HCT116 (cell line): ENCODE data around the gene SDCBP2. TPM values are rescaled to one million over a fixed set of nuclear protein-coding genes. Genes with fewer than 3 reads are reported as not detected.

Experiments
- ATAC-seq: fragments of 200-7000 bp; cut with Tn5 transposase; 2 replicates; pipeline ENCODE4 v1.9.1; 2020; ENCODE audit warnings: mild to moderate bottlenecking, moderate library complexity
- BruUV-seq: library from RNA; stranded (reverse); fragments of 400-500 nt; replicated peaks from 2 replicates; lab custom pipeline; 2021; lab: Mats Ljungman, UMichigan
- CTCF ChIA-PET: fragments of 300-600 bp; sonication (Branson Sonifier 250); formaldehyde crosslinking; loops from one replicate; lab custom pipeline; 2021; ENCODE audit warnings: antibody characterized with exemption; lab: Charles Lee
- POLR2A ChIA-PET: fragments of 300-600, 350-600 bp; sonication (Branson Sonifier 250); formaldehyde crosslinking; loops from one replicate; lab custom pipeline; 2021; ENCODE audit warnings: antibody characterized with exemption; lab: Charles Lee
- RAD21 ChIA-PET, 2 experiments: fragments of 300-600 bp; sonication (Branson Sonifier 250); formaldehyde crosslinking; loops; one replicate each; lab custom pipeline; 2023; ENCODE audit warnings: low total read pairs in 2 of 2; ENCODE audit not compliant: uncharacterized antibody in 2 of 2, unreplicated experiment in 2 of 2, low non-redundant PET in 1 of 2; lab: Charles Lee
- DNase-seq: peaks from one replicate; pipeline ENCODE4 v3.0.0-alpha.2; 2010; ENCODE audit warnings: low read depth, low spot score
- H2AFZ ChIP-seq: fragments of 200-600 bp; shearing (Covaris generic), sonication (generic); 2 replicates; pipeline ENCODE4 v1.6.1; 2017; ENCODE audit warnings: low read depth, mixed run types, mixed read lengths, antibody characterized with exemption, low read length; ENCODE audit not compliant: poor library complexity, severe bottlenecking
- H3K27ac ChIP-seq: 2 replicates; pipeline ENCODE4 v1.5.1; 2012; ENCODE audit warnings: low read depth, low read length
- H3K27me3 ChIP-seq: fragments of 200-600 bp; sonication (generic); 2 replicates; pipeline ENCODE4 v1.6.1; 2016; ENCODE audit warnings: mixed run types, low read length, mixed read lengths; ENCODE audit not compliant: insufficient read depth
- H3K36me3 ChIP-seq, 2 experiments: fragments of 200-500 bp in 1 of 2; fragments of 200-600 bp in 1 of 2; sonication (Bioruptor generic) in 1 of 2; sonication (generic) in 1 of 2; 2 replicates each; pipeline versions ENCODE4 v1.5.1 to v1.6.1; 2014 to 2016; ENCODE audit warnings: low read length in 2 of 2, inconsistent platforms in 1 of 2, mixed read lengths in 1 of 2, mixed run types in 1 of 2; ENCODE audit not compliant: insufficient read depth in 2 of 2, control insufficient read depth in 1 of 2
- H3K4me1 ChIP-seq, 2 experiments: fragments of 200-600 bp in 1 of 2; sonication (generic) in 1 of 2; 2 replicates each; pipeline versions ENCODE4 v1.5.1 to v1.6.1; 2012 to 2017; ENCODE audit warnings: low read length in 2 of 2, inconsistent platforms in 1 of 2, mild to moderate bottlenecking in 1 of 2, mixed read lengths in 1 of 2, mixed run types in 1 of 2, moderate library complexity in 1 of 2; ENCODE audit not compliant: insufficient read depth in 2 of 2, control insufficient read depth in 1 of 2
- H3K4me2 ChIP-seq: fragments of 200-600 bp; sonication (generic); 2 replicates; pipeline ENCODE4 v1.6.1; 2017; ENCODE audit warnings: mixed run types, low read length, mixed read lengths
- H3K4me3 ChIP-seq, 2 experiments: fragments of 200-600 bp in 1 of 2; sonication (generic) in 1 of 2; replicated peaks in 1 of 2; 2 replicates each; pipeline ENCODE4 v1.5.1; 2011 to 2016; ENCODE audit warnings: low read length in 2 of 2, control low read depth in 1 of 2, low read depth in 1 of 2, mild to moderate bottlenecking in 1 of 2, mixed read lengths in 1 of 2, mixed run types in 1 of 2
- H3K79me2 ChIP-seq: fragments of 200-600 bp; sonication (generic); 2 replicates; pipeline ENCODE4 v1.6.1; 2017; ENCODE audit warnings: mild to moderate bottlenecking, mixed run types, low read length, moderate library complexity, mixed read lengths; ENCODE audit not compliant: insufficient read depth
- H3K9ac ChIP-seq: fragments of 200-600 bp; sonication (generic); 2 replicates; pipeline ENCODE4 v1.6.1; 2016; ENCODE audit warnings: low read length, mixed read lengths
- H3K9me2 ChIP-seq: fragments of 200-600 bp; sonication (generic), shearing (Covaris generic); 2 replicates; pipeline ENCODE4 v1.6.1; 2017; ENCODE audit warnings: mixed run types, mild to moderate bottlenecking, moderate library complexity; ENCODE audit not compliant: insufficient read depth
- H3K9me3 ChIP-seq, 2 experiments: fragments of 200-500 bp in 1 of 2; fragments of 200-600 bp in 1 of 2; sonication (Bioruptor generic) in 1 of 2; sonication (generic) in 1 of 2; 2 replicates each; pipeline ENCODE4 v1.6.1; 2014 to 2017; ENCODE audit warnings: low read length in 2 of 2, mixed read lengths in 2 of 2, inconsistent platforms in 1 of 2, low read depth in 1 of 2, mild to moderate bottlenecking in 1 of 2, mixed run types in 1 of 2, moderate library complexity in 1 of 2; ENCODE audit not compliant: control insufficient read depth in 1 of 2, insufficient read depth in 1 of 2
- H4K20me1 ChIP-seq: fragments of 200-600 bp; sonication (generic), shearing (Covaris generic); 2 replicates; pipeline ENCODE4 v1.6.1; 2017; ENCODE audit warnings: mixed run types, mild to moderate bottlenecking, moderate library complexity; ENCODE audit not compliant: insufficient read depth
- CBX3 ChIP-seq: IDR thresholded peaks from 2 replicates; pipeline ENCODE4 v1.6.1; 2012; ENCODE audit warnings: low read depth
- EGR1 ChIP-seq: IDR thresholded peaks from 2 replicates; pipeline ENCODE4 v1.6.1; 2012; ENCODE audit warnings: low read depth
- EZH2phosphoT487 ChIP-seq: fragments of 200-600 bp; IDR thresholded peaks from 2 replicates; pipeline ENCODE4 v1.6.1; 2018; ENCODE audit warnings: antibody characterized with exemption, borderline replicate concordance
- FOSL1 ChIP-seq: IDR thresholded peaks from 2 replicates; pipeline ENCODE4 v1.6.1; 2012; ENCODE audit warnings: low read depth
- JUND ChIP-seq: IDR thresholded peaks from 2 replicates; pipeline ENCODE4 v1.6.1; 2012
- POLR2A ChIP-seq: IDR thresholded peaks from 2 replicates; pipeline ENCODE4 v1.7.0; 2011; ENCODE audit warnings: borderline replicate concordance; ENCODE audit not compliant: insufficient read depth, insufficient read length; ENCODE audit errors: extremely low read depth
- RAD21 ChIP-seq: IDR thresholded peaks from 2 replicates; pipeline ENCODE4 v1.6.1; 2012; ENCODE audit warnings: low read depth, mild to moderate bottlenecking
- SRF ChIP-seq: IDR thresholded peaks from 2 replicates; pipeline ENCODE4 v1.6.1; 2012; ENCODE audit warnings: low read depth
- ZBTB33 ChIP-seq: IDR thresholded peaks from 2 replicates; pipeline ENCODE4 v1.6.1; 2011; ENCODE audit warnings: mild to moderate bottlenecking, low read length, moderate library complexity; ENCODE audit not compliant: insufficient replicate concordance; ENCODE audit errors: extremely low read depth
- ZFX ChIP-seq: fragments of 450-650 bp; IDR thresholded peaks from 2 replicates; pipeline ENCODE4 v1.6.1; 2017
- ZNF274 ChIP-seq: fragments of 200-500 bp; sonication (Bioruptor generic); IDR thresholded peaks from 2 replicates; pipeline ENCODE4 v1.6.1; 2014; ENCODE audit warnings: mild to moderate bottlenecking, low read depth, low read length, inconsistent platforms
- intact Hi-C: fragments of 100-400 bp; cut with micrococcal nuclease; formaldehyde crosslinking; loops from 2 replicates; pipeline ENCODE4 v1.10.0; 2022
- total RNA-seq: library from RNA; stranded (reverse); gene quantifications from one replicate; pipeline ENCODE4 v1.2.1, GENCODE V29; 2021; ENCODE audit not compliant: unreplicated experiment
- TF ChIP-seq, protein P1 (sequence below): IDR thresholded peaks from 2 replicates; pipeline ENCODE4 v1.6.1; 2012; ENCODE audit warnings: low read depth
- TF ChIP-seq, protein P2 (sequence below), 3 experiments: fragments of 200-600 bp in 1 of 3; sonication (generic) in 1 of 3; IDR thresholded peaks in 2 of 3; conservative IDR thresholded peaks in 1 of 3; 2 replicates each; pipeline ENCODE4 v1.5.1; 2012 to 2017; ENCODE audit warnings: low read depth in 2 of 3, low read length in 2 of 3, antibody characterized with exemption in 1 of 3, borderline replicate concordance in 1 of 3, control low read depth in 1 of 3, mild to moderate bottlenecking in 1 of 3, mixed read lengths in 1 of 3, mixed run types in 1 of 3, moderate library complexity in 1 of 3; ENCODE audit not compliant: insufficient read depth in 1 of 3

Gene SDCBP2
- total RNA-seq, 1 experiment from 2014 or later: 3.4 TPM

GRCh38 chr20:1331801-1332453 lies 3.0 kb upstream of the SDCBP2 start:
- Histone ChIP-seq H3K27me3 (no peaks in the 10 kb centered on the region), H3K4me2 (no peak overlapping the region), H3K4me1 (peaks cover 21 to 32% of the 10 kb centered on the region in 2 experiments), H2AFZ (no peak overlapping the region), H3K9me3 (no peaks in the 10 kb centered on the region), H3K36me3 (0 out of 4 replicates have a peak, but pooled peaks cover 0 to 3% of the 10 kb centered on the region in 2 experiments), H3K79me2 (peaks cover 72% of the 10 kb centered on the region), H3K9me2 (no peaks in the 10 kb centered on the region), H3K27ac (no peak overlapping the region), H3K4me3 (no peak overlapping the region), H3K9ac (no peak overlapping the region), H4K20me1 (no peaks in the 10 kb centered on the region; the same call in 1 of the 2 replicates)
- CTCF ChIA-PET: no interaction called here
- intact Hi-C loops: no loop called here
- no TSS peak for BruUV-seq
- POLR2A ChIA-PET: no interaction called here
- DNase-seq: no peak
- TF ChIP-seq POLR2A (no peak), EZH2phosphoT487 (no peak), EGR1 (no peak), RAD21 (no peak), CBX3 (no peak), ZFX (no peak), ZNF274 (no peak), JUND (no peak)
- no peak for ATAC-seq
- RAD21 ChIA-PET: no interaction called here

DNA sequence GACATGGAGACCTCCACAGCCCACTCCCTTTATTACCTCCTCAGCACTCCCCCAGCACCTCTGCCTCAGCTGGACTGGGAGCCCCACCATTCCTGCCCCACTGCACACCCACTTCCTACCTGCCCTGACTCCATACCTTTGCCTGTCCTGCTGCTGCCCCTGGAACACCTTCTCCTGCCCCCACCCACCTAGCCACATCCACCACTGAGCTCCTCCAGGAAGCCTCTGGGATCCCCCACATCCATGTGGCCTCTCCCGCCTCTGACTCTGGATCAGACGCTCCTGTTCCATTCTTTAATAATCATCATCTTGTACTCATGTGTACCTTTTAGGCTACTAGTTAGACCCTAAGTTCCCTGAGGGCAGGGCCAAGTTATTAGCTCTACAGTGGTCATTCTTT lies 2.2 kb upstream of the SDCBP2 start:
- ChIA-PET CTCF (no interaction called here), RAD21 (no interaction called here), POLR2A (no interaction called here)
- DNase-seq: no peak
- no peak for ATAC-seq
- H3K9me3 ChIP-seq: no peaks in the 10 kb centered on the region
- peaks cover 80% of the 10 kb centered on the region for H3K79me2 ChIP-seq
- H4K20me1 ChIP-seq: no peaks in the 10 kb centered on the region; the same call in 1 of the 2 replicates
- H3K4me3 ChIP-seq: no peak overlapping the region
- no peak overlapping the region for H3K4me2 ChIP-seq
- H3K9me2 ChIP-seq: no peaks in the 10 kb centered on the region
- H3K4me1 ChIP-seq: peaks cover 28 to 40% of the 10 kb centered on the region in 2 experiments
- H3K27ac ChIP-seq: no peak overlapping the region
- intact Hi-C loops: no loop called here
- no peaks in the 10 kb centered on the region for H3K27me3 ChIP-seq
- no peak overlapping the region for H3K9ac ChIP-seq
- BruUV-seq: no TSS peak
- H2AFZ ChIP-seq: no peak overlapping the region
- 0 out of 4 replicates have a peak, but pooled peaks cover 0 to 3% of the 10 kb centered on the region in 2 experiments for H3K36me3 ChIP-seq
- TF ChIP-seq, protein P1, sequence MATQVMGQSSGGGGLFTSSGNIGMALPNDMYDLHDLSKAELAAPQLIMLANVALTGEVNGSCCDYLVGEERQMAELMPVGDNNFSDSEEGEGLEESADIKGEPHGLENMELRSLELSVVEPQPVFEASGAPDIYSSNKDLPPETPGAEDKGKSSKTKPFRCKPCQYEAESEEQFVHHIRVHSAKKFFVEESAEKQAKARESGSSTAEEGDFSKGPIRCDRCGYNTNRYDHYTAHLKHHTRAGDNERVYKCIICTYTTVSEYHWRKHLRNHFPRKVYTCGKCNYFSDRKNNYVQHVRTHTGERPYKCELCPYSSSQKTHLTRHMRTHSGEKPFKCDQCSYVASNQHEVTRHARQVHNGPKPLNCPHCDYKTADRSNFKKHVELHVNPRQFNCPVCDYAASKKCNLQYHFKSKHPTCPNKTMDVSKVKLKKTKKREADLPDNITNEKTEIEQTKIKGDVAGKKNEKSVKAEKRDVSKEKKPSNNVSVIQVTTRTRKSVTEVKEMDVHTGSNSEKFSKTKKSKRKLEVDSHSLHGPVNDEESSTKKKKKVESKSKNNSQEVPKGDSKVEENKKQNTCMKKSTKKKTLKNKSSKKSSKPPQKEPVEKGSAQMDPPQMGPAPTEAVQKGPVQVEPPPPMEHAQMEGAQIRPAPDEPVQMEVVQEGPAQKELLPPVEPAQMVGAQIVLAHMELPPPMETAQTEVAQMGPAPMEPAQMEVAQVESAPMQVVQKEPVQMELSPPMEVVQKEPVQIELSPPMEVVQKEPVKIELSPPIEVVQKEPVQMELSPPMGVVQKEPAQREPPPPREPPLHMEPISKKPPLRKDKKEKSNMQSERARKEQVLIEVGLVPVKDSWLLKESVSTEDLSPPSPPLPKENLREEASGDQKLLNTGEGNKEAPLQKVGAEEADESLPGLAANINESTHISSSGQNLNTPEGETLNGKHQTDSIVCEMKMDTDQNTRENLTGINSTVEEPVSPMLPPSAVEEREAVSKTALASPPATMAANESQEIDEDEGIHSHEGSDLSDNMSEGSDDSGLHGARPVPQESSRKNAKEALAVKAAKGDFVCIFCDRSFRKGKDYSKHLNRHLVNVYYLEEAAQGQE: no peak
- TF ChIP-seq EZH2phosphoT487 (no peak), FOSL1 (no peak), SRF (no peak), ZBTB33 (no peak), ZFX (no peak)
- TF ChIP-seq, protein P2, sequence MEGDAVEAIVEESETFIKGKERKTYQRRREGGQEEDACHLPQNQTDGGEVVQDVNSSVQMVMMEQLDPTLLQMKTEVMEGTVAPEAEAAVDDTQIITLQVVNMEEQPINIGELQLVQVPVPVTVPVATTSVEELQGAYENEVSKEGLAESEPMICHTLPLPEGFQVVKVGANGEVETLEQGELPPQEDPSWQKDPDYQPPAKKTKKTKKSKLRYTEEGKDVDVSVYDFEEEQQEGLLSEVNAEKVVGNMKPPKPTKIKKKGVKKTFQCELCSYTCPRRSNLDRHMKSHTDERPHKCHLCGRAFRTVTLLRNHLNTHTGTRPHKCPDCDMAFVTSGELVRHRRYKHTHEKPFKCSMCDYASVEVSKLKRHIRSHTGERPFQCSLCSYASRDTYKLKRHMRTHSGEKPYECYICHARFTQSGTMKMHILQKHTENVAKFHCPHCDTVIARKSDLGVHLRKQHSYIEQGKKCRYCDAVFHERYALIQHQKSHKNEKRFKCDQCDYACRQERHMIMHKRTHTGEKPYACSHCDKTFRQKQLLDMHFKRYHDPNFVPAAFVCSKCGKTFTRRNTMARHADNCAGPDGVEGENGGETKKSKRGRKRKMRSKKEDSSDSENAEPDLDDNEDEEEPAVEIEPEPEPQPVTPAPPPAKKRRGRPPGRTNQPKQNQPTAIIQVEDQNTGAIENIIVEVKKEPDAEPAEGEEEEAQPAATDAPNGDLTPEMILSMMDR (IDR thresholded peaks at IDR 0.05 in 2 of 3, conservative IDR thresholded peaks at IDR 0.05 in 1 of 3; ENCODE audit: borderline replicate concordance in 1 of 3, insufficient read depth in 1 of 3, low read depth in 2 of 3, low read length in 2 of 3): no peak
